Kidney epithelial cell (primary cell): ENCODE results near the gene PPP1R3F. TPM values are rescaled to one million over a fixed set of nuclear protein-coding genes. Genes with fewer than 3 reads are reported as not detected.

Source experiments
- DNase-seq: peaks from one replicate; pipeline ENCODE4 v3.0.0-alpha.2; 2010; ENCODE audit warnings: low read depth
- H3K27me3 ChIP-seq: 2 replicates; pipeline ENCODE4 v1.6.0; 2011; ENCODE audit warnings: low read length; ENCODE audit not compliant: control insufficient read depth, insufficient read depth
- H3K36me3 ChIP-seq: 2 replicates; pipeline ENCODE4 v1.5.1; 2011; ENCODE audit warnings: low read length; ENCODE audit not compliant: control insufficient read depth, insufficient read depth
- H3K4me3 ChIP-seq: 2 replicates; pipeline ENCODE4 v1.5.1; 2011; ENCODE audit warnings: low read depth, mild to moderate bottlenecking, control low read depth, low read length
- total RNA-seq: library from RNA; depleted of rRNA; stranded (reverse); fragments of >200 nt; gene quantifications from 2 replicates; pipeline ENCODE4 v1.2.3, GENCODE V29; 2015
- TF ChIP-seq, protein P1 (sequence below): IDR thresholded peaks from 2 replicates; pipeline ENCODE4 v1.5.1; 2011; ENCODE audit warnings: mild to moderate bottlenecking, moderate library complexity, low read length, control low read depth, inconsistent platforms; ENCODE audit not compliant: insufficient read depth, poor library complexity, severe bottlenecking

PPP1R3F gene
- total RNA-seq, 1 donor from 2014 or later: 4.3 TPM

GRCh38 chrX:49263631-49264030 is 6.0 kb upstream of the PPP1R3F start:
- no peak for DNase-seq
- TF ChIP-seq, protein P1, sequence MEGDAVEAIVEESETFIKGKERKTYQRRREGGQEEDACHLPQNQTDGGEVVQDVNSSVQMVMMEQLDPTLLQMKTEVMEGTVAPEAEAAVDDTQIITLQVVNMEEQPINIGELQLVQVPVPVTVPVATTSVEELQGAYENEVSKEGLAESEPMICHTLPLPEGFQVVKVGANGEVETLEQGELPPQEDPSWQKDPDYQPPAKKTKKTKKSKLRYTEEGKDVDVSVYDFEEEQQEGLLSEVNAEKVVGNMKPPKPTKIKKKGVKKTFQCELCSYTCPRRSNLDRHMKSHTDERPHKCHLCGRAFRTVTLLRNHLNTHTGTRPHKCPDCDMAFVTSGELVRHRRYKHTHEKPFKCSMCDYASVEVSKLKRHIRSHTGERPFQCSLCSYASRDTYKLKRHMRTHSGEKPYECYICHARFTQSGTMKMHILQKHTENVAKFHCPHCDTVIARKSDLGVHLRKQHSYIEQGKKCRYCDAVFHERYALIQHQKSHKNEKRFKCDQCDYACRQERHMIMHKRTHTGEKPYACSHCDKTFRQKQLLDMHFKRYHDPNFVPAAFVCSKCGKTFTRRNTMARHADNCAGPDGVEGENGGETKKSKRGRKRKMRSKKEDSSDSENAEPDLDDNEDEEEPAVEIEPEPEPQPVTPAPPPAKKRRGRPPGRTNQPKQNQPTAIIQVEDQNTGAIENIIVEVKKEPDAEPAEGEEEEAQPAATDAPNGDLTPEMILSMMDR: no peak

DNA sequence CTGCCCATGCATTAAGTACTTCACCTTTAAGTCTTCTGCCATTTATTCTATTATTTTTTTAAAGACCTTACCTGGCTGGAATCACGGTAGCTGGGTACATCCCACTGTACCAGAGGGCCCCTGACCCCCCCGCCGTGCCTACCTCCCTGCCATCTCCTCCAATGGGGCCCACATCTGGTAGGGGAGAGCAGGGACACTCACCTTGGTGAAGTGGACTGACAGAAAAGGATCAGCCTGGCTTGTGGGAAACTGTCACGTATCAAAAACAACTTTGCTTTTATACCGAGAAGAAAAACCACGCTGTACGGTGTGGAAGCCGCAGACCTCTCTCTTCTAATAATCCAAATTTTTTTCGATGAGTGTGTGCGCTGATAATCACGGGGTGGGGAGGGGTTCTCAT is 5.1 kb upstream of the PPP1R3F start, which contains the start of gene FOXP3:
Gene FOXP3, minus strand, starts transcription at position 251 of the 400 bp plus-strand sequence. CDS start 6,205 bp downstream, outside the sequence.
- H3K4me3 ChIP-seq: no peak within 1 kb of the TSS
- DNase-seq: no peak
- TF ChIP-seq, protein P1: no peak
- no peaks in the 10 kb centered on the region for H3K27me3 ChIP-seq
- no peaks in the 10 kb centered on the region for H3K36me3 ChIP-seq

More at GRCh38 chrX:49263631-49264030, 6.0 kb upstream of the PPP1R3F start:
- Histone ChIP-seq H3K4me3 (no peak overlapping the region), H3K27me3 (no peaks in the 10 kb centered on the region), H3K36me3 (no peaks in the 10 kb centered on the region)

DNA sequence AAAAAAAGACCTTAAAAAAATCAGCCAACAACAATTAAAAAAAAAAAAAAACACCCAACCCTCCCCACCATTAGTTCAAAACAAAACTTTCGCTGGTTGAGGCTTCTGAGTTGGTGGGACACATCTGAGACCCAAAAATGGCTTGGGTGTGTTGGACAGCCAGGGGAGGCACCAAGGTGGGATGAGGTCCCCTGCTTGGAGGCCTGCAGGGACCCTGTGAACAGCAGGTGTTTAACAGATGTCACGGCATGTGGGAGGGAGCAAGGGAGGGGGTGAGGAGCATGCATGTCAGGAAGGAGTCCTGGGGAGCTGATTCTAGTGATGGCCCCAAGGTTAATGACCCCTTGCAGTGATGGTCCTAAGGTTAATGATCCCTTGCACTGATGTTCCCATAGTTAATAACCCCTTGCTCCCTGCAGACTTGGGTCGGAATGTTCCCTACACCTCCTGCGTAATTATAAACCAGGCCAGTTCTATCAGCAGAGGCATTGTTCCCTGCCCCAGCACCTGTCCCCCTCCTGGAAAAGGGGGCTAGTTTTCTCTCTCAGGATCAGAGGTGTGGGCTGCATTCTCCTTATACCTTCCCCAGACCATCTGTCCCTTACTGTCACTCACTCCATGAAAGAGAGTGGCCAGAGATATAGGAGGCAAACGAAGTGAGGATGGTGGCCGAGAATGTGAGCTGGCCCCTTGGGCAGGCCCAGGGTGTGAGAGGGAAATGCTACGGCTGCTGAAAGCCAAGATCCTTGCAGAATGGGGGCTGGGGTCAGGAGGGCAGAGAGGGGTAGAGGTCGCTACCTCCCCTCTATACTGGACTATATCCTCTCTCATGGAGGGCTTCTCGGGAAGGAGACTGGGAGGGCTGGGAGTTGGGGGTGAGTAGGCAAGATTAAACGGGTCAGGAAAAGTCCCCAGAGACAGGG is 2.8 kb upstream of the PPP1R3F start:
- Histone ChIP-seq H3K27me3 (no peaks in the 10 kb centered on the region), H3K36me3 (no peaks in the 10 kb centered on the region), H3K4me3 (no peak overlapping the region)
- no peak for DNase-seq
- TF ChIP-seq, protein P1: no peak

DNA sequence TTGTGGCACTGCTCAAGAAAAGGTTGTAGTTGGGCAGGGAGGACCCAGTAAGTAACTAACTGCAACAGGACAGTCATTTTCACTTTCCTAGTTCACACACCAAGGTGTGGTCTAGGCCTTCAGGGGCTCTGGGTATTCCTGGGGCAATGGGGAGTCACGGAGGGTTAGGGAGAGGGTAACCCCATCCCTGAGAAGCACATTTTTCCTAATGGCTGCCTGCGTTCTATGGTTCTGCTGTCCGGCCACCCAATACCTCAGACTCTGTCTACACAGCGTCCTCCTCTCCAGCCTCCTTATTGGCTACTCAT is 937 bp upstream of the PPP1R3F start:
- H3K36me3 ChIP-seq: no peaks in the 10 kb centered on the region
- H3K27me3 ChIP-seq: no peaks in the 10 kb centered on the region
- no peak for DNase-seq
- H3K4me3 ChIP-seq: peak overlapping the region; percentile 51
- TF ChIP-seq, protein P1: no peak

DNA sequence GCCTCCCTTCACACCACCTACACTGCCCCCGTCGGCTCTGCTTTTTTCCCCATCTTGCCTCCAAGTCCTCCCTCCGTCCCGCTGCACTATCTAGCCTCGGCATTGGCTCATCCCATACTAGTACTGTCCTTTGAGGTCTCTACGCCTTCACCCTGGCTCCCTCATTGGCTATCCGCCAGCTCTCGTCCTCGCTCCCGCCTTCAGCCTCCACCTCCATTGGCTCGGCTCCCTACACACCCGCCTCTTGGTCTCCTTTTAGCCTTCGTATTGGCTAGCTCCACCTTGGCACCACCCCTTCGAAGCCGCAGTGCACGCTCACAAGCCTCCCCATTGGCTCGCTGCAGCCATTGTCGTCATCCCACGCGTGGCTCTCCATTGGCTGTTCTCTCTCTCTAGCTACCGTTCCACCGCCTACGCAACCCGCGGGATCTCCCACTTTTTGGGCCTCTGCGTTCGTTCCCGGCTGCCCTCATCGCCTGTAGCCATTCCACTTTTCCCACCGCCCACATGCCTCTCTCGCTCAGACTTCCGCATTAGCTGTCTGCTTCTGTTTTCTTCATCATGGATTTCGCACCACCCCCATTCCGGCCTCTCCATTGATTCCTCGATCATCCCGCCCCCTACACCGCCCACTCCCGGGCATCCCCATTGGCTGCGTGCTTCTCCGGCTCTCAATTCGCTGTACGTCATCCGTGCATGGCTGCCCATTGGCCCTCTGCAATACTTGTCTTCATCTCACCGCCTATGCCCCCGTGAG is 405 bp upstream of the PPP1R3F start:
- H3K27me3 ChIP-seq: no peaks in the 10 kb centered on the region
- DNase-seq: peak; percentile 83
- TF ChIP-seq, protein P1: no peak
- H3K36me3 ChIP-seq: no peaks in the 10 kb centered on the region
- peak overlapping the region; percentile 56 for H3K4me3 ChIP-seq
